ENCODE measurements around the gene GOLT1A.

DNA sequence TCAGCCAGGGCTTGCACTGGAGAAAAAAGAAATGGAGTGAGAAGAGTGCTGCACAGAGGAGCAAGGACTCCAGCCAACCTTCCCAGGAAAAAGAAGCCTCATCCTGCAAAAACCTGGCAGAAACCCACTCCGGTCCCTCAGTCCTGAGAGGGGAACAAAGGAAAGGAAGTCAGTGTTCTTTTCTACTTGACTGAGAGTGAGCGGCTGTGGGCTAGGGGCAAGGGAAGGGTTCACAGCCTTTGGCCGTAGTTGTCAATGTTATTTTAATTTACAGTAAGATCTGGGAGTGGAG, 8.9 kb upstream of the GOLT1A start:
- TF ChIP-seq, protein P1, sequence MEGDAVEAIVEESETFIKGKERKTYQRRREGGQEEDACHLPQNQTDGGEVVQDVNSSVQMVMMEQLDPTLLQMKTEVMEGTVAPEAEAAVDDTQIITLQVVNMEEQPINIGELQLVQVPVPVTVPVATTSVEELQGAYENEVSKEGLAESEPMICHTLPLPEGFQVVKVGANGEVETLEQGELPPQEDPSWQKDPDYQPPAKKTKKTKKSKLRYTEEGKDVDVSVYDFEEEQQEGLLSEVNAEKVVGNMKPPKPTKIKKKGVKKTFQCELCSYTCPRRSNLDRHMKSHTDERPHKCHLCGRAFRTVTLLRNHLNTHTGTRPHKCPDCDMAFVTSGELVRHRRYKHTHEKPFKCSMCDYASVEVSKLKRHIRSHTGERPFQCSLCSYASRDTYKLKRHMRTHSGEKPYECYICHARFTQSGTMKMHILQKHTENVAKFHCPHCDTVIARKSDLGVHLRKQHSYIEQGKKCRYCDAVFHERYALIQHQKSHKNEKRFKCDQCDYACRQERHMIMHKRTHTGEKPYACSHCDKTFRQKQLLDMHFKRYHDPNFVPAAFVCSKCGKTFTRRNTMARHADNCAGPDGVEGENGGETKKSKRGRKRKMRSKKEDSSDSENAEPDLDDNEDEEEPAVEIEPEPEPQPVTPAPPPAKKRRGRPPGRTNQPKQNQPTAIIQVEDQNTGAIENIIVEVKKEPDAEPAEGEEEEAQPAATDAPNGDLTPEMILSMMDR (IDR thresholded peaks at IDR 0.05): no peak
- no peak for TF ChIP-seq POLR2AphosphoS5 (IDR thresholded peaks at IDR 0.05; ENCODE audit: low read depth, low read length)
- no peak for TF ChIP-seq TCF7L2 (IDR thresholded peaks at IDR 0.05; ENCODE audit: low read depth, low read length)
